NB4 (cell line): ENCODE results near the gene MACO1.
A peak's percentile ranks its signal among the peaks of the same experiment; 100 is the strongest.
"Not testable (repeated sequence)": the region's sequence is repeated elsewhere in the genome, so short reads cannot be mapped to it uniquely, and the experiment has no call there.

ENCODE experiments used
- DNase-seq: peaks from one replicate; pipeline ENCODE4 v3.0.0; 2010; ENCODE audit warnings: low read depth
- H3K4me3 ChIP-seq: one replicate; pipeline ENCODE4 v1.5.1; 2011; ENCODE audit warnings: mild to moderate bottlenecking, low read depth, low read length, moderate library complexity
- CTCF ChIP-seq: IDR thresholded peaks from one replicate; pipeline ENCODE4 v1.5.1; 2012; ENCODE audit warnings: low read depth, low read length
- MAX ChIP-seq: IDR thresholded peaks from 2 replicates; pipeline ENCODE4 v1.6.1; 2011; ENCODE audit warnings: low read depth, low read length
- MYC ChIP-seq: IDR thresholded peaks from 2 replicates; pipeline ENCODE4 v1.6.1; 2011; ENCODE audit warnings: low read depth, low read length
- POLR2A ChIP-seq: IDR thresholded peaks from 2 replicates; pipeline ENCODE4 v1.6.1; 2011; ENCODE audit warnings: mild to moderate bottlenecking; ENCODE audit not compliant: insufficient read length; ENCODE audit errors: extremely low read depth

The MACO1 gene

GRCh38 chr1:25430073-25430966 is at the start of gene MACO1:
MACO1 (plus strand) TSS chr1:25430897; CDS start chr1:25431099, 202 bp downstream.
- peak; percentile 94 for DNase-seq
- peak; percentile 71 for TF ChIP-seq POLR2A
- peak; percentile 35; the same call in 1 of the 2 replicates for TF ChIP-seq MYC
- no peak for TF ChIP-seq CTCF
- 0 out of 2 replicates have a peak, but pooled peaks have one; percentile 25 for TF ChIP-seq MAX
- peak within 1 kb of the TSS; percentile 93 for H3K4me3 ChIP-seq

GRCh38 chr1:25382543-25382942 is 48.2 kb upstream of the MACO1 start:
- DNase-seq, H3K4me3 ChIP-seq: not testable (repeated sequence)

- H3K4me3 ChIP-seq, DNase-seq: not testable (repeated sequence)
Measured at GRCh38 chr1:25383090-25383489, 47.6 kb upstream of the MACO1 start.

- not testable (repeated sequence) for DNase-seq, H3K4me3 ChIP-seq
Measured at GRCh38 chr1:25383875-25384274, 46.8 kb upstream of the MACO1 start.

- DNase-seq, H3K4me3 ChIP-seq: not testable (repeated sequence)
Measured at GRCh38 chr1:25387096-25387495, 43.6 kb upstream of the MACO1 start.

- H3K4me3 ChIP-seq, DNase-seq: not testable (repeated sequence)
Measured at GRCh38 chr1:25388691-25389090, 42.0 kb upstream of the MACO1 start.

GRCh38 chr1:25389721-25390120 is 41.0 kb upstream of the MACO1 start:
- not testable (repeated sequence) for DNase-seq, H3K4me3 ChIP-seq

- TF ChIP-seq MYC (no peak), CTCF (no peak), MAX (no peak), POLR2A (no peak)
- DNase-seq, result no peak
Measured at GRCh38 chr1:25392841-25393240, 37.9 kb upstream of the MACO1 start.

GRCh38 chr1:25397549-25397948 is 33.1 kb upstream of the MACO1 start:
- H3K4me3 ChIP-seq, DNase-seq: not testable (repeated sequence)

More at GRCh38 chr1:25392841-25393240, 37.9 kb upstream of the MACO1 start:
- H3K4me3 ChIP-seq, result no peak overlapping the region

GRCh38 chr1:25398079-25398478 is 32.6 kb upstream of the MACO1 start:
- H3K4me3 ChIP-seq, DNase-seq: not testable (repeated sequence)
